Ovary (tissue), 9 donors: ENCODE measurements around the gene YIF1A. TPM values are rescaled to one million over a fixed set of nuclear protein-coding genes. Genes with fewer than 3 reads are reported as not detected.
"Not testable (repeated sequence)": the region's sequence is repeated elsewhere in the genome, so short reads cannot be mapped to it uniquely, and the experiment has no call there.

Experiments
- DNase-seq, 5 donors: peaks; one replicate each; pipeline ENCODE4 v3.0.0-alpha.2; 2019 to 2020
- H3K27ac ChIP-seq, 2 donors: fragments of 200-600 bp; one replicate each; pipeline versions ENCODE4 v1.5.1 to v1.8.0; 2019 to 2022
- H3K27me3 ChIP-seq: fragments of 200-600 bp; one replicate; pipeline ENCODE4 v1.8.0; 2022
- H3K36me3 ChIP-seq: fragments of 200-600 bp; sonication (generic); one replicate; pipeline ENCODE4 v1.5.1; 2019
- H3K4me1 ChIP-seq: one replicate; pipeline ENCODE4 v1.8.1; 2013; ENCODE audit warnings: mild to moderate bottlenecking, moderate library complexity; ENCODE audit not compliant: insufficient read depth
- H3K4me3 ChIP-seq: fragments of 200-600 bp; sonication (generic); one replicate; pipeline ENCODE4 v1.5.1; 2017
- H3K9me3 ChIP-seq, 2 donors: fragments of 200-600 bp in 1 of 2; sonication (generic) in 1 of 2; one replicate each; pipeline versions ENCODE4 v1.5.1 to v1.8.1; 2013 to 2019; ENCODE audit warnings: mild to moderate bottlenecking in 1 of 2, moderate library complexity in 1 of 2
- EP300 ChIP-seq: sonication (generic); formaldehyde crosslinking; IDR thresholded peaks from one replicate; pipeline ENCODE4 v1.6.1; 2017; ENCODE audit warnings: antibody characterized with exemption
- POLR2A ChIP-seq: fragments of 450-650 bp; IDR thresholded peaks from one replicate; pipeline ENCODE4 v1.6.1; 2017; ENCODE audit warnings: antibody characterized with exemption, mild to moderate bottlenecking, moderate library complexity
- WGBS, 3 donors: extraction: QIAGEN DNeasy Blood & Tissue Kit in 1 of 3; methylation state at CpG; one replicate each; pipeline versions ENCODE4 v1.1.5 to v1.1.7; 2013 to 2017; 5-methylcytosine and 5-hydroxymethylcytosine counted together
- intact Hi-C, 4 donors: fragments of 100-400 bp; cut with DNase I; formaldehyde crosslinking; loops; one replicate each; pipeline versions ENCODE4 v1.11.0 to v1.15.1; 2022 to 2023
- polyA plus RNA-seq, 2 donors: library from polyadenylated mRNA; stranded (reverse); fragments of 200-250 nt in 1 of 2; fragments of 350-450 nt in 1 of 2; fragmentation: Illumina TruSeq in 1 of 2; extraction: RNeasy Lipid Tissue Mini Kit (QIAGEN cat#74804) in 1 of 2; gene quantifications; one replicate each; pipeline ENCODE4 v1.2.3, GENCODE V29; 2013 to 2014
- total RNA-seq, 7 donors: library from RNA; depleted of rRNA in 2 of 7; stranded (reverse); fragments of >200 nt in 2 of 7; fragmentation: NEBNext Ultra II Directional in 3 of 7; extraction: Animal tissue kit (Norgen Biotek cat#: 25700) in 3 of 7; gene quantifications; one replicate each; pipeline versions ENCODE4 v1.1.0 to v1.2.4, GENCODE V29; 2016 to 2023
- TF ChIP-seq, protein P1 (sequence below), 3 donors: fragments of 450-650 bp in 2 of 3; fragments of 200-600 bp in 1 of 3; IDR thresholded peaks; one replicate each; pipeline versions ENCODE4 v1.5.1 to v1.8.0; 2016 to 2022; ENCODE audit warnings: antibody characterized with exemption in 3 of 3, mild to moderate bottlenecking in 1 of 3
- donor health status: DM: no; HTN: no; CAD: no; lungs with moderate emphysema.
- donor health status: DM: no; HTN: no; CAD: no.
- donor health status: Bipolar disorder and iron deficiency.
- donor health status: DM: yes; HTN: yes; CAD: no.
- donor health status: DM: no; HTN: no; CAD: no.
- donor health status: DM: yes; HTN: yes; CAD: no.

The YIF1A gene
- total and polyA plus RNA-seq, 9 donors: 39.3 to 91.0 (median 64.2) TPM

DNA sequence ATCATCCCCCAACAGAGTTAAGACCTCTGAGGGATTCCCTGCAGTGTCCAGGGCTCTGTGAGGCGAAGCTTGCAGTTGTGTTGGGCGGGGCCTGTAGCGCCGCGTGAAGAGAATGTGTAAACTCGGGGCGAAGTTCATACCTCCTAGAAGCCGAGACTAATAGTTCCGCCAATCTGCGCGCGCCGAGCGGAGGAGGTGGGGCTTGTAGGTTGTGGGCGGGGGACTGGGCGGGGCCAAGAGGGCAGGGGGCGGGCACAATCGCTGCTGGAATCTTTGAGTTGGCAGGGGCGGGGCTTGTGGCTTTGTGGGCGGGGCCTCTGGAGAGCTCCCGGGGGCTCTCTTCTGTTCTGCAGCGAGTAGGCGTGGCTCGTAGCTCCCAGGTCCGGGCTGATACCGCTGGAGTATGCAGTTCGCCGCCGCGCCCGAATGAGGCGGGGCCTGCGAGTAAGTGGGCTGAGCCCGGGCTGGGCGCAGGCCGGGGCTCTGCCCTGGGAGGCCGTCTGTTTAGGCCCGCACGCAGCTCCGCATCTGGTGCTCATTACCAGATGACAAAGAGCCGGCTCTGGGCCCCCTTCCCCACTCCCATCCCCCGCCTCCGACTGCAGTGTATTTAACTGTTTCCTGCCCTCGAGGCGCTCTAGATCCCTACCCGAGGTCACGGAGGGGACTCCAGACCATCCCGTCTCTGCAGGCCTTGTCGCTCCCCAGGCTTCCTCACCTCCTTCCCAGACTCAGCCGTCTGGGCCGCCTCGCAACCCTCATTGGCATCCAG lies 23.8 kb upstream of the YIF1A start:
- WGBS, 3 donors: 1 to 3% (median 1%) methylated on average over 30 to 52 of the region's 52 CpGs
- peak; percentile 99 to 100 (median 100) for DNase-seq
- peaks cover 28% of the 10 kb centered on the region for H3K4me1 ChIP-seq
- intact Hi-C loops: loop anchor here in 1 of 4 donors (1.0 kb wide), 1 partner anchor 16 kb away; no protein-coding TSS in a partner anchor
- H3K27me3 ChIP-seq: no peaks in the 10 kb centered on the region
- H3K9me3 ChIP-seq: no peaks in the 10 kb centered on the region
- peak overlapping the region; percentile 54 for H3K4me3 ChIP-seq
- no peaks in the 10 kb centered on the region for H3K36me3 ChIP-seq
- TF ChIP-seq POLR2A (peak; percentile 37), EP300 (no peak)
- TF ChIP-seq, protein P1, sequence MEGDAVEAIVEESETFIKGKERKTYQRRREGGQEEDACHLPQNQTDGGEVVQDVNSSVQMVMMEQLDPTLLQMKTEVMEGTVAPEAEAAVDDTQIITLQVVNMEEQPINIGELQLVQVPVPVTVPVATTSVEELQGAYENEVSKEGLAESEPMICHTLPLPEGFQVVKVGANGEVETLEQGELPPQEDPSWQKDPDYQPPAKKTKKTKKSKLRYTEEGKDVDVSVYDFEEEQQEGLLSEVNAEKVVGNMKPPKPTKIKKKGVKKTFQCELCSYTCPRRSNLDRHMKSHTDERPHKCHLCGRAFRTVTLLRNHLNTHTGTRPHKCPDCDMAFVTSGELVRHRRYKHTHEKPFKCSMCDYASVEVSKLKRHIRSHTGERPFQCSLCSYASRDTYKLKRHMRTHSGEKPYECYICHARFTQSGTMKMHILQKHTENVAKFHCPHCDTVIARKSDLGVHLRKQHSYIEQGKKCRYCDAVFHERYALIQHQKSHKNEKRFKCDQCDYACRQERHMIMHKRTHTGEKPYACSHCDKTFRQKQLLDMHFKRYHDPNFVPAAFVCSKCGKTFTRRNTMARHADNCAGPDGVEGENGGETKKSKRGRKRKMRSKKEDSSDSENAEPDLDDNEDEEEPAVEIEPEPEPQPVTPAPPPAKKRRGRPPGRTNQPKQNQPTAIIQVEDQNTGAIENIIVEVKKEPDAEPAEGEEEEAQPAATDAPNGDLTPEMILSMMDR (IDR thresholded peaks at IDR 0.05): no peak
- peak overlapping the region; percentile 78 to 92 for H3K27ac ChIP-seq

- H3K27me3 ChIP-seq: no peaks in the 10 kb centered on the region
- H3K36me3 ChIP-seq: no peaks in the 10 kb centered on the region
- TF ChIP-seq EP300: no peak
- TF ChIP-seq, protein P1 (IDR thresholded peaks at IDR 0.05): peak; percentile 84 to 99 (median 97)
- peak; percentile 18 for TF ChIP-seq POLR2A
- no peaks in the 10 kb centered on the region for H3K9me3 ChIP-seq
- intact Hi-C loops: loop anchor here in 3 of 4 donors (1.0 kb wide), 1 partner anchor 16 kb away; no protein-coding TSS in a partner anchor
- DNase-seq: peak; percentile 93 to 97 (median 95)
- H3K27ac ChIP-seq: peak overlapping the region; percentile 78 to 92
- WGBS, 3 donors: 0 to 1% (median 0%) methylated on average over 42 to 44 of the region's 44 CpGs
- peaks cover 21% of the 10 kb centered on the region for H3K4me1 ChIP-seq
- peak overlapping the region; percentile 54 for H3K4me3 ChIP-seq
Observed at GRCh38 chr11:66311965-66312548, 23.1 kb upstream of the YIF1A start.

- intact Hi-C loops: loop anchor here in 2 of 4 donors (1.0 kb wide), 1 partner anchor 17 kb away; no protein-coding TSS in a partner anchor
- TF ChIP-seq EP300 (no peak), POLR2A (no peak)
- TF ChIP-seq, protein P1 (IDR thresholded peaks at IDR 0.05): no peak
- Histone ChIP-seq H3K4me1 (peaks cover 19% of the 10 kb centered on the region), H3K36me3 (no peaks in the 10 kb centered on the region), H3K27ac (peak overlapping the region; percentile 78 to 92), H3K9me3 (no peaks in the 10 kb centered on the region), H3K27me3 (no peaks in the 10 kb centered on the region), H3K4me3 (peak overlapping the region; percentile 54)
- DNase-seq: no peak
- 21 to 23% (median 23%) methylated on average over 26 of the region's 26 CpGs for WGBS, 3 donors
Observed at GRCh38 chr11:66311470-66311964, 22.6 kb upstream of the YIF1A start.

DNA sequence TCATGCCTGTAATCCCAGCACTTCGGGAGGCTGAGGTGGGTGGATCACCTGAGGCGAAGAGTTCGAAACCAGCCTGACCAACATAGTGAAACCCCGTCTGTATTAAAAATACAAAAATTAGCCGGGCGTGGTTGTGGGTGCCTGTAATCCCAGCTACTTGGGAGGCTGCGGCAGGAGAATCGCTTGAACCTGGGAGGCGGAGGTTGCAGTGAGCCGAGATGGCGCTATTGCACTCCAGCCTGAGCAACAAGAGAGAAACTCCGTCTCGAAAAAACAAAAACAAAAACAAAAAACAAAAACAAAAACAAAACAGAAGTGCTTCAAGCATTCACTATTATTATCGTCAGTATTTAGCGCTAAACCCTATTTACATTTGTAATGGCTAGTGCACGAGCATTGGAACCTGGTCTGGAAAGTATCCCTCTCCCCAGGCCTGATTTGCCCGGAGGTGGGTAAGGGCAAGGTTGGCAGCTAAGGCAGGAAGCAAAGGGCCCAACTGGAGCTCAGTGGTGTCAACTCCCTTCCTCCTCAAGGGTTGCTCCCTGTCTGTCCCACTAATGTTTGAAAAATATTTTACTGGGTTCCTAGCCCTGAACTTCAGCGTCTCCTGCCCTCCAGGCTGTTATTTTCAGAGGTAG lies 22.0 kb upstream of the YIF1A start:
- Histone ChIP-seq H3K27ac (peak overlapping the region in 1 of 2 donors; percentile 92), H3K4me1 (peaks cover 16% of the 10 kb centered on the region)
- 68 to 80% (median 71%) methylated on average over 18 of the region's 18 CpGs for WGBS, 3 donors
- not testable (repeated sequence) for H3K4me3 ChIP-seq, H3K9me3 ChIP-seq, H3K27me3 ChIP-seq, H3K36me3 ChIP-seq
- DNase-seq: peak in 1 of 5 donors; percentile 31
- intact Hi-C loops: loop anchor here in 2 of 4 donors (1.0 kb wide), 1 partner anchor 17 kb away; no protein-coding TSS in a partner anchor
